Activated T-cell treated with anti-CD3 and anti-CD28 coated beads for 24 hours (primary cell): Measurements from ENCODE around the gene NTM.
"Not testable (repeated sequence)": the region's sequence is repeated elsewhere in the genome, so short reads cannot be mapped to it uniquely, and the experiment has no call there.

ENCODE experiments used
- DNase-seq: peaks from one replicate; pipeline ENCODE4 v3.0.0-alpha.2; 2020; ENCODE audit warnings: low read depth

NTM gene

GRCh38 chr11:131669401-131669780 lies 299.0 kb downstream of the NTM start:
- no peak for DNase-seq

DNA sequence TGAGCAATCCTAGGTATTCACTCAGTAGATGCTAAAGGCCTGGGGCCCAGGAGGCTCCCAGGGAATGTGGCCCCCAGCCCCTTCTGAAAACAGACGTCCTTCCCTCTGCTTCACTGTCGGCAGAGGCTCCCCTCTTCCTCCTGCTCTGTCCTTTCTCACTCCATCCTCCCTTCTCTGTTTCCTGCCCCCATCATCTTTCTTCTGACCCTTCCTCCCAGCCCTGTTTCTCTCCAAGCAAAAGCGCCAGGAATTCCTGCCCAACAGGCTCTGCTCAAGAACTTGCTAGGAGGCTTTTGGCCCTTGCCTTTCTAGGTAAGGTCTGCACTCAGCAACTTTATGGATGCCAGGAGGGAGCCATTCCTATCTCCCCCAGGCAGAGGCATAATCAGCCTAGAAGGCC lies 300.5 kb downstream of the NTM start:
- no peak for DNase-seq

DNA sequence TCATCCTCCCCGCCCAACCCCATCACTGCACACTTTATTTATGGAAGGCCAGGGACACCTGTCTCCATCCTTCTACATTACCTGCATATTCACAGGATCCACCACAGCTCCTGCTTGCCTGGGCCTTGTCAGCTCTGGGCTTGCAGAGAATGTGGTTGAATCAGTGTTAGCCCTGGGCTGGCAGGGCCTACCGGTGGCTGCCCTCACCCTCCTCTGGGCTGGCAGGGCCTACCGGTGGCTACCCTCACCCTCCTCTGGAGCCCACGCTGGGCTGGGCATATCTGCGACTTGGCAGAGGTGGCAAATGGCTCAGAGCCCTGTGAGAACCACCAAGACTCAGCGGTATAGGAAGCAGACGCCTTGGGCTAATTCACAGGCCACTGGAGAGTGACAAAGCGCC lies 300.9 kb downstream of the NTM start:
- no peak for DNase-seq

DNA sequence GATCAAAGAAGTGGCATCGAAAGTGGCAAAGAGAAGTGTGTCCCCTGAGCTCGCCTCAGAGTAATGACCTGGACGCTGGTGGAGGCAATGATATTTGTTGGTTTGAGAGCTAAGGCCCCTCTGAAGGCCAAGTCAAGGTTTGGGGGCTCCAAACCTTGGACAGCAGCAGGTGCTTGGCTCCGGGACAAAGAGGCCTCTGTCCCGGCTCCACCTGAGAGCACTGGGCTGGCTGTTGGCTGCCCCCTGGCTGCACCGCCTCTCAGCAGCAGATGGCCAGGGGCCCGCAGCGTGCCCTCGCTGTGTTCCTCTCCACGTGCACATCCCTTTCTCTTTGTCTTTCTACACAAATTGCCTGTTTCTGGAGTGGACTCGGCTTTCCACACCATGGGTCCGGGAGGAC lies 301.3 kb downstream of the NTM start:
- no peak for DNase-seq

DNA sequence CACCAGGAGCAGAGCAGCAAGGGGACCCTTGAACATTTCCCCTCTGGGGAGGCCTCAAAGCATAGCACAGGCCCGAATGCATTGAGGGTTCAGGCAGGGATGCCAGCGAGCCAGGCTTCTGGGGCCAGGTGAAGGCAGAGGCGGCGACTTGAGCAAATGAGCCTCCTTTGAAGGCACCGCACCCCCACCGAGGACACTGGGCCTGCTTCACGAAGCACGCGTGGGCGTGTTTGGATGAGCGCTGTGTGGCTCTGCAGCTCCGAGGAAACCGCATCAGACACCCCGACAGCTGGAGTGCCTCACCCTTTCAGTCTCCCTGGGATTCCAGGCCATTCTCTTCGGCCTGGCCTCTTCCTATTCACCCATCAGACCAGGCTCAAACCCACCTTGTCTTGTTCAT lies 301.8 kb downstream of the NTM start:
- DNase-seq: no peak

DNA sequence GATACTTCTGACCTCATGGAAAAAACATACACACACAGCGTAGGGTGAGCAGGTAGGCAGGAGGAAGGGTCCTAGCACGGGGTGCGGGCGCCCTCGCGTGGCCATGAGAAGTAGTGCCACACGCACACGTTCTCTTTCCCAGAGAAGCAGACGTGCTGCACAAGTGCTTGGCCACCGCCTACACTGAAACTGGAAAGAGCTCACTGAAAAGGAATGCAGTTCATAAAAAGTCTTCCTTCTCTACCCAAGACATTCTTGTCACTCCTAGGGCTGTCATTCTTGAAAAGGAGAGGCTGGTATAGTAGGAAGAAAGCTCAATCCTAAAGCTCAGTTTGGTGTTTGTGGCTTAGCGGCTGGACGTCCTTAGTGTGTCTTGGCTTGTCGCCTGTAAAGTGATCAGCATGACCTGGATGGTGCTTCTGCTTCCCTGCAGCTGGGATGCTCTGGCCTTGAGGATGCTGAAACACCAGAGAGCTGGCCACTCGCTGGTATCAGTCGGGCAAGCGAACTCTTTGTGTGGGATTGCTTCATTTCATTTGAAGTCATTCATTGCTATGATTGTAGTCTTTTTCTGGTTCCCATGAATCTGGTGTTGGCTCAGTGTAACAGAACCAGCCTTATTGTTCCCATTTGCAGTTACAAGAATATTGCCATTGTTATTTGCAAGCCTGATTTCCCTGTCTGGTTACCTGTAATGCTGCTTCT lies 303.8 kb downstream of the NTM start:
- peak; percentile 10 for DNase-seq

DNA sequence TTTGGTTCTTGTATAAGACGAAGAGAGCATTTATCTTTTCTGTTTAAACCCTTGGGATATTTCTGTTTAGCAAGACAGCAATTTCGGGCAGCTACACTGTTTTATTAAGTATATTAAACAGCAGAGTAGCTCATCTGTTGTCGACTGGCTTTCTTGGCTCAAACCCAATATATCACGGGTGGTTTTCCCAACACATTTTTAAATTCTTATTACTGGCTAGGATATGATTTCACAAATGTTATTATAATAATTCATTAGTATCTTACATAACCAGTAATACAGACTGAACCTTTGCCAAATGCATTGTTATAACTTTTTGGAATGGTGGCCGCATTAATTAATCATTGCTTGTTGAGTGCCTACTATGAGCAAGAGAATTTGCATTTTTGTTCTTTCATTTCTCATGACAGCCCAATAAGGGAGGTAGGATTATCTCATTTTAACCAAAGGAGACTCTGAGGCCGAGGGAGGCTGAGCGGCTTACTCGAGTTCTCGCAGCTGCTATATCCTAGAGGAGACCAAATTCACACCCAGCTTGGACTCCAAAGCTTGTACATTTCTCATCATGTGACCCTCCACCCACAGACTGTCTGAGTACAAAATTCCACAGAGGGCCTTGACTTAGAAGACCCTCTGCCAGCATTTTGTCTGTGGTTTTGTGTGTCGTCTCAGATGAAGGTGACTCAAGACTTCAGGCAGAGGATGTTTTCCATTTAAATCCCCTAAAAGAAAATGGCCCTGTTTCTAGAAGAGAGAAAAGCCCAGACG lies 304.9 kb downstream of the NTM start:
- no peak for DNase-seq

GRCh38 chr11:131677828-131678470 lies 307.5 kb downstream of the NTM start:
- no peak for DNase-seq

GRCh38 chr11:131678658-131679340 lies 308.4 kb downstream of the NTM start:
- DNase-seq: no peak

DNA sequence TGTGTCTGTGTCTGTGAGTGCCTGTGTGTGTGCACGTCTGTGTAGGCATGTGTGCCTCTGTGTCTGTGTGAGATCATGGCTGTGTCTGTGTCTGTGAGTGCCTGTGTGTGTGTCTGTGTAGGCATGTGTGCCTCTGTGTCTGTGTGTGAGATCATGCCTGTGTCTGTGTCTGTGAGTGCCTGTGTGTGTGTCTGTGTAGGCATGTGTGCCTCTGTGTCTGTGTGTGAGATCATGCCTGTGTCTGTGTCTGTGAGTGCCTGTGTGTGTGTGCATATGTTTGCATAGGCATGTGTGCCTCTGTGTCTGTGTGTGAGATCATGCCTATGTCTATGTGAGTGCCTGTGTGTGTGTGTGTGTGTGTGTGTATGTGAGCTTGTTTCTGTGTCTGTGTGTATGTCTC lies 310.0 kb downstream of the NTM start:
- not testable (repeated sequence) for DNase-seq

DNA sequence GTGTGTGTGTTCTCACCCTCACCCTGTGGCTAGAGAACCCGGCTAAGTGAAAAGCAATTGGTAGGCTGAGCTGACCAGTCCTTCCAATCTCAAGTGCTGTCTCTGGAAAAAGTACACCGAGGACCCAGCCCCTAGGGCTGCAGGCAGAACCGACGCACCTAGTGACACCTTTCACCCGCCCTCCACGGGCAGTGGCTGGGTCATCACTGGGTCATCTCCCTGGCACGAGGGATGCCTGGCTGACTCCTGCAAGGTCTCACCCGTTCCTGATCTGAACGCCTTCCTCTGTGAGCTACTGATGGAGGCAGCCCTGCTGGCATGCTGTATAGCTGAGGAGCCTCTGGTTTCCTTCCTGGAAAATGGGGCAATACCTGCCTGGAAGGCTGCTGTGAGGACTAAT lies 311.5 kb downstream of the NTM start:
- no peak for DNase-seq

DNA sequence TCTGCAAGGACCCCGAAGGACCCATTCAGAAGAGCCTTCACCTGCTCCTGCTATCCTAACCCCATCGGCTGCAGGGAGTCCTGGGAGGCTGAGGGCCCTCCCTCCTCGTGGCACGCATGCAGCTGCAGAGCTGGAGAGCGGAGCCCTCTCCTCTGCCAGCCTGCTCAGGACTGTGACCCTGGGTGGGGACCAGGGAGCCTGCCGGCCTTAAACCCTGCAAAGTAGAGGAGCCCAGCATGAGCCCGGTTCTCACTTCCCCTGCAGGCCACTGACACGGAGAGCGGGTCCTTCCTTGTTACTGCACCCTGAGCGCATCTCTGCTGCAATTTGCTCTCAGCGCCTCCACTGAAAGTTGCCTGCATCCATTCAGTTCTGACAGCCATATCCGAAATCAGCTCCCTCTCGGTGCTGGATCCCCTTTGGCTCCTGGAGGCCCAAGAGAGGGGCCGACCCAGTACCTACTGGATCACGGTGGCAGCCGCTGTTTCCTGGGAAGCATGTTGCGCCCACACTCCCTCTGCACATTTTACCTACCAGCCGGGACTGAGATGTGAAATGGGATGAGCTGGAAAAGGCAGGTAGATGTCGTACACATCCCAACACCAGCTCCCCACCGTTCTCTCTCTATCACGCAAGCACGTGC lies 312.1 kb downstream of the NTM start:
- DNase-seq: no peak

GRCh38 chr11:131683131-131683530 lies 312.7 kb downstream of the NTM start:
- DNase-seq: no peak

GRCh38 chr11:131683666-131684065 lies 313.3 kb downstream of the NTM start:
- DNase-seq: no peak

- no peak for DNase-seq
These were observed 314.0 kb downstream of the NTM start for GRCh38 chr11:131684111-131685060.

DNA sequence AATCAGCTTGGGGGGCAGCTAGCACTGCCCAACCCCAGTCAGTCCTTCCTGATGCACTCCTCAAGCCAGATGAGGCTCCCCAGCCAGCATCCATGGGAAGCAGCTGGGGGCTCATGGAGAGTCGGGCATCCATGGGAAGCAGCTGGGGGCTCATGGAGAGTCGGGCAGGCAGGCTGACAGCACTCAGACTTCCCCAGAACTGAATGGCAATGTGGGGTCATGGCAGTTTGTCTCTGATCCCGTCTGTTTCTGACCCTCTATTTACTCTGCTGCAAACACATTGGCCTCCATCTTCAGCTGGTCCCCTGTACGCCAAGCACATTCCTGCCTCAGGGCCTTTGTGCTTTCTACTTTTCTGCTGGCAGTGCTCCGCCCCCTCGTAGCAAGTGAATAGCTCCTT lies 314.8 kb downstream of the NTM start:
- no peak for DNase-seq

DNA sequence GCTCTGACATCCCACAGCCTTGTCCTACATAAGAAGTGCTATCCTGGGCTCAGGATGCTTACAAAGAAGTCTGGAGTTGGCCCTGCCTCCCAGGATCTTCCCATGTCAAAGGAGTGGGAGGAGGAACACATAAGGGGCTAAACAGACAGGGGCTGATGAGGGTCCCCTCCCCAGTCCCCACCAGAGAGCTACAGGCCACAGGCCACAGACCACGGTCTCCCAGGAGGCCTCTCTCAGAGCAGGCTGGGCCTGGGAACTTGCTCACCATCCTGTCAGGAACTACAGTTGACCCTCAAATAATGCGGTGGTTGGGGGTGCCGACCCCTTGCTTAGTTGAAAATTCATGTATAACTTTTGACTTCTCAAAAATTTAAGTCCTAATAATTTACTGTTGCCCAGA lies 315.5 kb downstream of the NTM start:
- no peak for DNase-seq

DNA sequence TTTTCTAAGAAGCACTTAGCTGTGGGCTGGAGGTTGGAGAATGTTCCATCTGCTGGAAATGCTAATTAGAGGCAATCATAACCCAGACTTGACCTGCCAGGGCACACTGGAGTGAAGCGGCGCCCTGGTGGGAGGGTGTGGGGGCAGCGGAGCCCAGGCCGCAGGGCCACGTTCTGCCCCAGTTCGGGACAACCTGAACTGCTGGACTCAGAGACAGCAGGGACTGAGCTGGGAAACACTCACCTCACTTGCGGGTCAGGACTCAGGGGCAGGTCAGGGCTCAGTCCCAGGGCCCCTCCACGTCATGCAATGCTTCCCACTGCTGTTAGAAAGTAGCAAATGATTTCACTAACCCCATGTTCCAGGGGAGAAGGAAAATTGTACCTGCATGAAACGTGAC lies 316.4 kb downstream of the NTM start:
- no peak for DNase-seq

DNA sequence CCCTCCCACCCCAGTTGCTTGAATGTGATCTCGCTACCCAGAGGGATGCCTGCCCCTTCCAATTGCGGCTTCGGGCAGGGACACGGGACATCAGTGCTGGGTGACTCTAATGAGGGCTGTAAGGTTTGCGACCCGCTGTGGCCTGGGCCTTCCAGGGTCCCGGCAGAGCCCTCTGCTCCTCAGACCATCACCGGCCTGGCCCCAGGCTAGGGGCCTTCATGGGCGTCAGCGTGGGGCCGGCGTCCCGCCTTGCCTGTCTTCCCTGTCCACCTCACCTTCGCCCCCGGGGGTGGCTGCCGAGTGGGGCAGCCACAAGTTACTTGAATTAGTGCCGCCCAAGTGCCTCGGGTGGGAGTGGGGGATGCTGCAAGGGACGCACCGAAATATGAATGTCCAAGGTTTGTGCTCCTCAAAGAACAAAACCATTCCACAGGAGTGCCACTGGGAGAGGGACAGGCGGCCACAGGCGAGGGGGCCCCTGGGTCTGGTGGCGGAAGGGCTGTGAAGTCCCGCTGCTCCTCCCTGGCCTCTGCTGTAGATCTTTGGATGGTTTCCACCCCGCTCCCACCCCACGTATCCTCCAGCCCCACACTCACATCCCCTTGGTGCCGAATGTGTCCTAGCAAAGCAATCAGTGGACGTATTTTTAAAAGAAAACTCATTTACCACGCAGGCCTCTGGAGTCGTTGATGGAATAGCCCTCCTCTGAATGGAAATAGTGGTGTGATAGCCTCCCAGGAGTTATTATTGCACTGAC lies 317.1 kb downstream of the NTM start:
- DNase-seq: no peak

GRCh38 chr11:131688048-131688693 lies 317.8 kb downstream of the NTM start:
- DNase-seq: peak; percentile 13
